Measurements from ENCODE around the gene EHD1.

DNA sequence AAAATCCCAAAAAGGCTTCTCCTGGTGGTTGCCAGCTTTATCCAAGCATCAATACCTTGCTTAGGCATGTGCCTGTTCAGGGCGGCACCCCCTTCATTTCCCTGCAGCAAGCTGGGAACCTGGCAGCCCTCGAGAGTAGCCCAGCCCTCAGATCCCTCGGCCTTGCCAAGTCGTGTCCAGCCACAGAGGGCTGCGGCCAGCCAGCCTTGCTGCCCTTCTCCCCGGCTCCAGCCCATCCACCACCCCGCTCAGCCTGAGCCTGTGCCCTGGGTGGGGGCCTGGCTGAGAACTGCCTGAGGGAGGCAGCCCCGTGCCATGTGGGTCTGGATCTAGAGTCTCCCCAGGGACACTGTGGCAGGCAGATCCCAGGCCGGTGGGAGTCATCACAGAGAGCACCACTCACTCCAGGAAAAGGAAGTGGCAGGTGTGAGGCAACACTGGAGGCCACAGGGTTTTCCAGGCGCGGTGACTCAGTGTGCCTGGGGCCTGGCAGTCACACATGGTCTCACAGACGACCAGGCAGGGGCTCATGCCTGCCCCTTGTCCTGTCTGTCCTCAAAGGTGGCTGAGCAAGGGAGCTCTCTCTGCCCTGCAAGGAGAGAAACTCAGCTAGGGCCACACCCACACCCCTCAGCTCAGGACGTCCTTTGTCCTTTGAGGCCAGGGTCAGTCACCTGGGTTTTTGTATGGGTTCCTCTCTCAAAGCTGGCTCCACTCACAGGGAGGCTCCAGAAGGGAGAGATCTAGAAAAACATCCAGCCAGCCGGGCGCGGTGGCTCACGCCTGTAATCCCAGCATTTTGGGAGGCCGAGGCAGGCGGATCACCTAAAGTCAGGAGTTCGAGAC is 21.8 kb downstream of the EHD1 start:
- TF ChIP-seq NBN (IDR thresholded peaks at IDR 0.05; ENCODE audit: low read depth) = no peak
- no peak for TF ChIP-seq BHLHE40 (IDR thresholded peaks at IDR 0.05; ENCODE audit: low read length)
- TF ChIP-seq XRCC5 (IDR thresholded peaks at IDR 0.05; ENCODE audit: low read depth, low read length) = no peak
- TF ChIP-seq KDM4B (IDR thresholded peaks at IDR 0.05; ENCODE audit: borderline replicate concordance in 2 of 2, low read depth in 1 of 2) = no peak
- no peak for TF ChIP-seq ZNF384 (IDR thresholded peaks at IDR 0.05; ENCODE audit: low read depth, low read length)
- TF ChIP-seq ZBTB1 (CRISPR knock-in tag; IDR thresholded peaks at IDR 0.05; ENCODE audit: borderline replicate concordance, low read depth) = no peak
- no peak for TF ChIP-seq FOXM1 (IDR thresholded peaks at IDR 0.05; ENCODE audit: low read depth)
- TF ChIP-seq FOXM1 (CRISPR knock-in tag; IDR thresholded peaks at IDR 0.05; ENCODE audit: low read depth) = no peak

Measured in K562 (cell line).